HG02870 (cell line): ENCODE data around the gene NFATC2.

Source experiments
- ATAC-seq: cut with Tn5 transposase; IDR thresholded peaks from one replicate; pipeline ENCODE4 v1.9.1; 2021; ENCODE audit warnings: mild to moderate bottlenecking, moderate library complexity; ENCODE audit not compliant: unreplicated experiment

NFATC2 gene

DNA sequence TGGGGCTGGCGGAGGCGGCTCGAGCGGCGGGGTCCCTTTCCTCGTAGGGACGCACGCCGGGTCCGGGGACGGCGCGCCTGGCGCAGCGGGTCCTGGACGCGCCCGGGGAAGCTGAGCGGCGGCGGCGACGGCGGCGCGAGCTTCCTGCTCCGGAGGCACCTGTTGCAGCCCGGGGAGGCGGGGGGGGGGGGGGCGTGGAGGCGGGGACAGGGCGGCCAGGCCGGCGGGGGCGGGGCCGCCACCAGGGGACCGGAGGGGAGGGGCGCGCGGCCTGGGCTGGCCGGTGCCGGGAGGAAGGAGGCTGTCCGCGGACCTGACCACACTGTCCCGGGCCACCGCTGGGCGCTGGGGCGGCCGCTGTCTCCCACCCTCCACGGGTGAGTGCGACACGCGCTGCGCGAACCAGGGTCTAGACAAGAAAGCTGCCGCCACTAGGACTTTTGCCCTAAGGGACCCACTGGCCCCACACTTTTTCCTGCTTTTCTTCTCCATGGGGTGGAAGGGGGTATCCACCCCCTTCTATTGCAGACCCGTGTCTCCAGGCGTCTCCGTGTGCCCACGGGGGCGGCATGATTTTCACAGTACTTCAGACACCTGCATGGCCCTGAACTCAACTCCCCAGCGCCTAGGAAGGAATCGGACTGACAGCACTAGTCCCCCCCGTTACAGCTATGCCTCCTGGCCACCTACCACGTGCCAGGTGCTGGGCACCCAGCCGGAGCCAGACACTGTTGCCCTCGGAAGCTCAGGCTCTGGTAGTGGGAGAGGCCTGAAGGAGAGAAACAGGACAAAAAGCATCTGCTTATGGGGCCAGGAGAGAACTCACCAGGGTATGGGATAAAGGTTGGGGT, at the start of gene NFATC2:
Gene NFATC2 (minus strand): TSS at position 149 of the 851 bp plus-strand sequence. CDS start 220 bp downstream, outside the sequence.
- peak; percentile 30 for ATAC-seq

DNA sequence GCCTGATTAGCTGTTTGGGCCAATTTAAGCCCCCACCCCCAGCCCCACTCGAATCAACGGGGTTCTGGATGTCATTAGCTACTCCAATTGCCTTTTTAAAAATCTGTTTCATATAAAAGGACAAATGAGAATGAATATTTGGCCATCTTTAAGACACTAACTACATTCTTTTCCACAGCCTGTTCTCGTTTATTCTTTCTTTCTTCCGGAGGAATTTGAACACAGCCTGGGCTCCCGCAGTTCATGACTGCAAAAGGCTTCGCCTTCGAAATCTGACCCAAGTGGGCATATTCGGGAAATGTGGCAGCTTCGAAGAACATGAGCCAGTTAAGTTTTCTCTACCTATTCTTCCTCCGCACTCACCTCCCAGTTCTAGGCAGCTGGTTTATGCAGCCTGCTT, 49.4 kb upstream of the NFATC2 start:
- ATAC-seq = no peak

DNA sequence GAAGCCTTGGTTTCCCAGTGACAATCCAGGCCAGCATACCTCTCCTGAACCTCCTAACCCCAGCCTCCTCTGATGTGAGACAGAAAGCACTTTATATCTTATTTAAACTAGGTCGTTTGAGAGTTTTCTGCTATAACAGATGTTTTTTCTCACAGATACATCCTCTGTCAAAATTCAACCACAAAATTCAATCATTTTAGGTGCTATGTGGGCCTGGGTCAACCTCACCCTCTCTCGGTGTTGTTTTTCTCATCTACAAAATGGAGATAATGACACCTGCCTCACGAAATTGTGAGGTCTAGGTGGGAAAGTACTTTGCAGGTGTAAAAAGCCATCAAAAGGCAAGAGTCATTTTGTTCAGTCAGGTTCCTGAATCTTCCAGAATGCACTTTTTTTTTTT, 46.2 kb upstream of the NFATC2 start:
- ATAC-seq = no peak

DNA sequence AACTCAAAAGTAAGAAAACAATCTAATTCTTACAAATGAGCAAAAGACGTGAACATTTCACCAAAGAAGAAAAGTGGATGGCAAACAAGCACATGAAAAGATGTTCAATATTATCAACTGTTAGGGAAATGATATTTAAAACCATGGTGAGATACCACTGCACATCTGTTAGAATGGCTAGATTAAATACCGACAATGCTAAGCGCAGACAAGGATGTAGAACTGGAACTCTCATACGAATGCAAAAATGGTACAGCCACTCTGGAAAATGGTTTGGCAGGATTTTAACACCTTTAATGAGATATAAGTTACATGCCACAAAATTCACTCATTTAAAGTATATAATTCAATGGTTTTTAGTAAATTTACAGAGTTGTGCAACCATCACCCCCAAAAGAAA, 44.6 kb upstream of the NFATC2 start:
- no peak for ATAC-seq

DNA sequence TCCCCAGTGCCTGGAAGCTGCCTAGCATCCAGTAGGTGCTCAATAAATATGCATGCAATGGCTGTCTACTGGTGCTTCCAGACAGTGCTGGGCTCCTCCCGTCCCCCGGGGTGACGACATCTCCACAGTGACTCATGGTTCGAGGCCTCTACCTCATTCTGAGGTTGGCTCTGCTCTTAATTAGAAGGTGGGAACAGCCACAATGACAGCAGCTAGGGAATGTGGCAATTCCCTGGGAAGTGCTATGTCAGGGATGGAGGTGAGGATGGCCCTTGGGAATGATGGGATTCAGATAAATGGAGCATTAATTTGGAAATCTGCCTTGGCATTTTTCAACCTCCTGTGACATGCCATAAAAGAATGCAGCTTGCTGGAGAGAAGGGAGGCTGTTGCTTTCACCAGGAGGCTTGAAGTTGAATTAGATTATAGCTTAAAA, 43.5 kb upstream of the NFATC2 start:
- no peak for ATAC-seq

DNA sequence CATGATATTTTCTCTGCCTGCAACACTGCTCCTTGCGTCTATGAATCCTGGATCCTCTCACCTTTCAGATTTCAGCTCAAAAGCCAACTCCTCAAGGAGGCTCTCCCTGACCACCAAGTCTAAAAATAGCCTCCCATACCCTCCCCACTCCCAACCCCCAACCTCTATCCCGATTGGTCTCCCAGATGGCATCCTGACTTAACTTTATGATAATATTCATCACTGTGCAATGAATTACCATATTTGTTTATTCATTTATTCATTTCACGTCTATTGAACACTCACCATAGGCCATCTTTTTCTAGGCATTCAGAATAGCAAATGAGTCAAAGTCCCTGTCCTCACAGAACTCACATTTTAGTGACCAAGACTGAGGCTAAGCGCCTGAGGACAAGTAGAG, 42.6 kb upstream of the NFATC2 start:
- ATAC-seq = no peak

DNA sequence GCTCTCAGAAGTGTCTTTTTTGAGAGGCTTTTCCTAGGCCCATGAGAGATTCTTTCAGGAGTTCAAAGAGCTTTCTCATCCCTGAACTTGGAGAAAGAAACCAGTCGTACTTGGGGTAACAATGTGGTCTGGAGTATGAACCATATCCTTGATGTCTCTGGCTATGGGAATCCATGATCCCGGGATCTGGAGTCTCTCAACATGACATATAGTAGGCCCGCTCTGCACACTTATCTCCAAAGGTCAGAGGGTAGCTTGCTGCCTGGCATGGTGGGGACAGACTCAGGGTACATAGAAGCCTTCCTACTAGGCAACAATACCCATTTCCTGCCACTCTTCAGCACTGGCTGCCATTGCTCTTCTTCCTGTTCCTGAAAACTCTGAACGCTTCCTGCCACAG, 42.2 kb upstream of the NFATC2 start:
- no peak for ATAC-seq

DNA sequence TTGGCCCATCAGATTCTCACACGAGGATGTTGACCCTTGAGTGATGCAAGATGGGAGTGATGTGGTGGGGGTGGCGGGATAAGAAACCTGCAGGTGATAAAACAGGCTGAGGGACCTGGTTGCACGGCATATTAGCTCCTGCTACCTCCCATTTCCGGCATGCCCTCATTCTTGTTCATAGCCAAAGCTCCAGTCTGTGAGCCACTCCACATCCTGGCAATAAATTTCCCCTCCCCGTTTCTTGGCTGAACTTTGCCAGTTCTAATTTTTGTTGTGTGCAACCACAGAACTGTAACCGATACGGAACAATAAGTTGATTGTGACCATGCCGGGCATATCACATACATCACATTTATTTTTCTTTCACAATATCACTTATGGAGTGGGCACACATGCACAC, 41.6 kb upstream of the NFATC2 start:
- ATAC-seq = no peak

DNA sequence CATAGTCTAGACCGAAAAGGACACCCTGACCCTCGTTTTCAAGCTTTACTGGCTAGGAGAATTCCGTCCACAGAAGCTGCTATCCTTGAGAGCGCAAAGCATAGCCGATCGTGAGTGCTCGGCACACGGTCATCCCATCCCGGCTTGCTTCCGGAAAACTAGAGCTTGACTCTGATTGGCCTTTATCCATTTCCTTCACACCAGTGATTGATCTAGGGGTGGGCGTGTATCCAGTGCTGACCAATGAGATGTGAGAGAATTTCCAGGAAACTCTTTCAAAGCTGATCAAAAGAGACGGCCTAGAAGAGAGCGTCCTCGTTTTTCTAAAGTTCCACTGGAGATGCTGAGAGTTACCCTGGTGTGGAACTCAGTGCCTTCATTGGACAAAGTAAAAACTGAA, 41.0 kb upstream of the NFATC2 start:
- no peak for ATAC-seq

DNA sequence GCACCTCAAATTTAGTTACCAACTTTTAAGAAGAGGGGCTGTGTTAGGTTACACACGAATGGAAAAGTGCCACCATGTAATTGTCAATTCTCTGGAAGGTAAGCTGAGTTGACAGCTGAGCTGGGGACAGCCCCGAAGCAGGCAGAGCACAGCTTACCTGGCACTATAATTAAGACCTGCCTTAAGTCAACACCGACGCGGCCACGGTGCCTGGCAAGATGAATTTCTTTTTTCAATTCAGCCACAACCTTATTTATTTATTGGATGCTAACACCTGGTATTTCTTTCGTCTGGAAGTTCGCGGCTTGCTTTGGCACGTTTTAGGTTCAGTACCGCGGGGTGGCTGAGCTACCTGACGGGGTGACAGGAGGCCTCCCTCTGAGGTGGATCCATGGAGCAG, 40.6 kb upstream of the NFATC2 start:
- ATAC-seq = no peak

DNA sequence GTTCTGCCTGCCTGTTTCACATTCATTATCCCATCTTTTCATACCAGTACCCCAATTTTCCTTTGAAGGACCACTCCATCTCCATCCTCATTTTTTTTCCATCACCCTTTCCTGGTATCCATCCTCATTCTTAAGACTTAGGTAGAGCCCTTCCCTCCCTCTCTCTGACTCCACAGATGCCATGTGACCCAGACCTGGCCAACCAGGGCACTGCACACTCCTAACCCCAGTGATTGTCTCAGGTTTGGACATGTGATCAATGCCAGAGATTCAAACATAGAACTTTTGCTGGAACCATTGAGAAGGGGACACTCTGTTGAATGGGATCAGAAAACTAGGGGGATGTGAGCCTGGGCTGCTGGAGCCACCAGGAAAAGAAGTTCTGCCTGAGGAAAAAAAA, 39.1 kb upstream of the NFATC2 start:
- no peak for ATAC-seq

DNA sequence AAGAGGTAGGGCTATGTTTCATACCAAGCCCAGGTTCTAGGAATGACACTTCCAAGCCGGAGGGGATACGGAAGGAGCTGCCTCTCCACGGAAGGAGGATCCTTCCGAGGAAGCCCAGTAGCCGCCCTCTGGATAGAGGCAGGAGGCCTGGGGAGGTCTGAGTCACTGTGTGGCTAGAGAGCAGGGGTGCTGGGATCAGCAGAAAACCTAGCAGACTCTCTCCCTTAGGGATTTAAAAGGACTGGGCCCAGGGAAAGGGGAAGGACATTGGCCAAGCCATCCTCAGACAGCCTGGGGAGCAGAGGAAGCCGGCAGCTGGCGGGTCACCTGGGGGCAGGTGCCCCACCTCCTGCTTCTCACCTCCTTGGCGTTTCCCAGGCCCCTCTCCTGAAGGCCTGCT, 36.6 kb upstream of the NFATC2 start:
- ATAC-seq = no peak

DNA sequence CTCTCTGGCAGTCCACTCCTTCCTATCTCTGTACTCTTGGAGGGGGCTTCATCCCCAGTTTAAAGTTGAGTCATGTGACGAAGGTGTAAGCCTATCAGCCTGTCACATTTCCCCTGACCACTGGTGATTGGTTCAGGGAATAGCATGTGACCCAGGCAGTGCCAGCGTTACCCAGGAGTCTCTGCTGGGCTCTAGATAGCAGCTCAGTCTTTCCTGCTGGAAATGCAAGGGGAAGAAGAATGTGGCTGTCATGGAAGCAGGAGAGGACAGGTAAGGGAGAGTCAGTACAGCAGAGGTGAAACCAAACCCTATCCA, 35.6 kb upstream of the NFATC2 start:
- no peak for ATAC-seq

DNA sequence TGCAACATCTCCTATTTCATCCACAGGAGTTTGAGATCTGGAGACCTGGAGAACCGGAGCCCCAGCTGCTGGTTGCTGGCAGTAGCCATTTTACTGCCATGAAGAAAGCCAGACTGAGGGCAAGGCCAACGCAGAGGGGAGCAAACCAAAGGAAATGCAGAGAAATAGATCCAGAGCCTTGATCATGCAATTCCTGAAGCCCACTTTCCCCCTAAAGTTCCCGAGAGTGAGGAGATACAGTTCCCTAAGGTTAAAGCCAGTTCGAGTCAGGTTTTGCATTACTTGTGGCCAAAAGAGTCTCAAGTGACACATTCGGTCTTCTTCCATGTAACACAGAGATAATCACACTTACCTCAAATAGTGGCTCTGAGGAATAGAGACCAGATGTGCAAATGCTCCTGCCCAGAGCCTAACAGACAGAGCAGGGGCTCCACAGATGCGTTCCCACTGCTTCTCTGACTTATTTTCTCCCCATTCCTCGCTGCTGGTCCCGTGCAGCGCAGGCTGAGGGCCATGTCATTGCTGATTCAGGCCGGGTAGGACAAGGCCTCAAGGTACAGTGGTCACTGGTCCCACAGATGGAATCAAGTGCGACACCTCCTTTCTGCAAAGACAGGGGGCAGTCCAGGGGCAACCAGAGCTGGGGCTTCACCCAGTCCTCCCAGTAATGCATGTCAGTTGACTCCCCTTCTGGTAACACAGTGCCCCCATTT, 35.1 kb upstream of the NFATC2 start:
- ATAC-seq = no peak

DNA sequence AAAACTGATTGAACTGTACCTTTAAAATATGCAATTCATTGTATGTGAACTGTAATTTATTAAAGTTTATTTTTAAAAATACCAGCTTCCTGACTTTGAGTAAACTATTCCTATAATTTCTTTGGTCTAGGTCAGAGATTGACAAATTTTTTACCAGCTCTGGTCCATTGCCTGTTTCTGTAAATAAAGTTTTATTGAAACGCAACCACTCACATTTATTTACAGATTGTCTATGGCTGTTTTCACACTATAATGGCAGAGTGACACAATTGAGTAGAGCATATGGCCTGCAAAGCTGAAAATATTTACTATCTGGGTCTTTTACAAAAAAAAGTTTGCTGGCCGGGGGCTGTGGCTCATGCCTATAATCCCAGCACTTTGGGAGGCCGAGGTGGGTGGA, 33.0 kb upstream of the NFATC2 start:
- ATAC-seq = no peak

DNA sequence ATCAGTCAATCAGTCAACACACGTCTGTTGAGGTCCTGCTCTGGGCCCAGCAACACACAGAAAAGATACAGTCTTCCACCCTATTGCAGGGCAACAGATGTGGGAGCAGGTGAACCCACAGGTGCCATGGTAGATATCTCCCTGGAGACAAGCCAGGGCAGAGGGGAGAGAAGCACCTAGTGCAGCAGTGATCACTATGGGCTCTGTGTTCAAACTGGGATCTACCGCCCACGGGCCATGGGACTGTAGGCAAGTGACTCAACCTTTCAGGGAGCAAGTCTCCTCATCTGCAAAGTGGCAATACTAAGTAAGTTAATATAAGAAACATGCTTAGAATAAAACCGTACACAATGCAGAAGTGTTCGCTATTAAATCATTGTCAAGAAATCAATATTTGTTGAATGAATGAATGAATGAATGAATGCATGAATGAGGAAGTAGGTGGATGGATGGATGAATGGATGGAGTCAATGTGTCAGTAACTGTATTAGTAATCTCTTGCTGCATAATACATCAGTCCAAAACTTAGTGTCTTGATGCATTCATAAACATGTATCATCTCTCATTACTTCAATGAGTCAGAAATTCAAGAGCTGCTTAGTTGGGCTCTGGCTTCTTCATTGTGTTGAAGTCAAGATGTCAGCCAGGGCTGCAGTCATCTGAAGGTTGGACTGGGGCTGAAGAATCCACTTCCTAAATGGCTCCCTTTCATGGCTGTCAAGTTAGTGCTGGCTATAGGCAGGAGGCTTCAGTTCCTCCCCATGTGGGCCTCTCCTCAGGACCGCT, 31.9 kb upstream of the NFATC2 start:
- no peak for ATAC-seq

DNA sequence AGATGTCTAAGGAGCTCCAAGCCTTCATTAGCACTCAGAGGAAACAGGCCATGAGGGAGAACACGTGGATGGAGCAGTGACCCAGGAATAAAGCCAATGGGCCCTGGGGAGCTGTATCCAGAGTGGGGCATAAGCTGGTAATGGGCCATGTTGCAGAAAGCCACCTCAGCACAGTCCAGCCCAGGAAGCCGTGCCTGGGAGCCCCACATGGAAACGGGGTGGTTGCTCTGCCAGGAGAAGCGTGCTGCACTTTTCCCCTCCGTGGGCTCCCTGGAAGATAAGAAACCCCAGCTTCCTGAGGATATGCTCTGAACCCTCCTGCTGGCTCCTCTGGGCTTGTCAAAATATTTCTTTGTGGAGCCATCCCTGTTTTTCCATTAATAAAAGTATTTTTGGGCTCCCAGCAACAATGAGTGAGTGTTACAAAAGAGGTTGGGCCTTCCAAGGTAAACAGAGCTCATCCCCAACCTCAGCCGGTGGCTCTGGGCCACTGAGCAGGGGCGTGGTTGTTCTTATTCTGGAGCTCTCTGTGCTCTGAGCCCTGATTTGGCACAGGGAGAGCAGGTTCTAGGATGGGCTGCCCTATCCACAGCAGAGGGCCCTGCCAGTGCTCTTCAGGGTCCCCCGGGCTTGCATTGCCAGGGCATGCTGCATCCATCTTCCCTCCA, 31.2 kb upstream of the NFATC2 start:
- no peak for ATAC-seq

DNA sequence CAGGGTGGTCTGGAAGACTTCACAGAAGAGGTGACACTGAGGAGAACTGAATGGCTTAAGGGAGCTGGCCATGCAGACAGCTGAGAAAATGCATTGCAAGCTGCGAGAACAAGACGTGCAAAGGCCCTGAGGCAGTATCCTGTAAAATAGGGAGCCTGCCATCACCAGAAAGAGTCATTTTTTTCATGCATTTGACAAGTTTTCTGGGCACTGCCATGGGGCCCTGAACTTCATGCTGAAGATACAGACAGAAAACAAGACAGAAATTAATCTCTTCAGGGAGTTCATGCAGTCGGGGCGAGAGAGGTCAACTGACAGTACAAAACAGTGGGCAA, 28.9 kb upstream of the NFATC2 start:
- no peak for ATAC-seq

DNA sequence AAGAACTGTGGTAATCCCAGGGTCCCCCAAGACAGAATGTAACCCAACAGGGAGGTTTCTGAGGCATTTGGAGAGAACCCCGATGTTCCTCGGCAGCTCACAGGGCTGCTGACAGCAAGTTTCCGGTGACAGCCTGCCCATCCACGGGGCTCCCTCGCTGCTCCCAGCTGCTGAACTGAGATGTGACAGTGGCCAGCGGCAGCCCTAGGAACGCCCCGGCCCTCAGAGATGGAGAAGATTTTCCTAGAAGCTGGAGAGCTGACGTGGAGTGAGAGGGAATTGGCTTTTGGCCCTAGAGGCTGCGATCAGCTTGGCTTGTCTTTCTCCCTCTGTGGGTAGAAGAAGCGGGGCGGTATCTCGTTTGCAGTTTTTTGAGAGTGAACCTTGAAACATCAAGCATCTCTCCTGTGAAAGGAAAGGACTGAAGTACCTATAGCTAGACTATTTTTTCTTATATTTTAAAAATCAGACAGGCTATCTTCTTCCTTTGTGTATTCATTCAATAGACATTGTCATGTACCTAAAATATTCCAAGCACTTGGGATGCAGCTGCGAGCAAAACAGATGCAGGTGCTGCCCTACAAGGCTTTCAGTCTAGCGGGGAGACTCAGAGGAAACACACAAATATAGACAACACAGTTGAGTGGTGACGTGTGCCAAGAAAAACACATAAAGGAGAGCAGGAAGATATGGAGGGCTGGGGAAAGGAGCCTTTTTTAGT, 28.4 kb upstream of the NFATC2 start:
- ATAC-seq = no peak

DNA sequence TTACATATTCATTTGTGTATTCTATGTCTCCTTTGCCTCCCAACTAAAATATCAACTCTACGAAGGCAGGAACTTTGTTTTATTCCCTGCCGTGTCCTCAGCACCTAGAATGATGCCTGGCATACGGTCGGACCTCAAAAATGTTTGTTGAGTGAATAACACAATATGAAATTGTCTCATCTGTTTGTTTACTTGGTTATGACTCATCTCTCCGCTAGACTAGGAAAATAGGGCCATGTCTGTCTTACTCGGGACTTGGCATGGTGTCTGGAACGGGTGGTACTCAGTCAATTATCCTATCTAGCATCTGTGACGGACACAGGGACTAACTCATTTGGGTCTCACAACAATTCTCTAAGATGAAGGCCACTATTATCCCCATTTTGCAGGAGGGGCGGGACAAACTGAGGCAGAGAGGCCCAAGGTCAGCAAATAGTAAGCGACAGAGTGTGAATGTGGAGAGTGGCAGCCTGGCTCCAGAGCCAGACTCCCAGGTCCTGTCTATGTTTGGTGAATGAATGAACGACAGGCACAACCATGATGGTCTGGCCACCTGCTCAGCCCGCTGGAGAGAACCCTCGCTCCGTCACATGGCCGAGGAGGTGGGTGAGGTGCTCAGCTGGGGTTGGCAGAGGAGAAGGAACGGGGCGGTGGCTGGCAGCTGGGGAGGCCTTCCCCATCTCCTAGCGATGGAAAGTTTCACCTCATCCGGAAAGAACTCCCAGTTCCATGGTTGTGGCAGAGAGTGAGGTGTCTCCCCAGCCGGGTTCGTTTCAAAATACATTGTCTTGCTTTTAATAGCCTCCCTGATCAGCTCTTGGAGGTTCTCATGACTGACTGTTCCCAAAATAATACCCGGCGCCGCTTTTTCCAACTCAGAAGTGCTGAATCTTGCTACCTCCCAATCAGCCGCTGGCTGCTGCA, 27.6 kb upstream of the NFATC2 start:
- ATAC-seq = no peak
